Measurements from ENCODE around the gene KCNQ2.

KCNQ2 gene

GRCh38 chr20:63359937-63360849, 112.3 kb downstream of the KCNQ2 start:
- Histone ChIP-seq H3K27me3 (ENCODE audit: control insufficient read depth, insufficient read depth, low read length) (peaks cover 18% of the 10 kb centered on the region), H3K27ac (ENCODE audit: low read depth, low read length) (no peak overlapping the region), H3K36me3 (ENCODE audit: control insufficient read depth, insufficient read depth, low read length) (no peaks in the 10 kb centered on the region), H3K4me3 (ENCODE audit: low read length) (no peak overlapping the region), H3K4me1 (ENCODE audit: control insufficient read depth, insufficient read depth, low read length) (no peaks in the 10 kb centered on the region), H3K9ac (ENCODE audit: low read length) (no peak overlapping the region)

GRCh38 chr20:63359164-63359934, 113.1 kb downstream of the KCNQ2 start:
- no peak overlapping the region for H3K27ac ChIP-seq (ENCODE audit: low read depth, low read length)
- no peaks in the 10 kb centered on the region for H3K36me3 ChIP-seq (ENCODE audit: control insufficient read depth, insufficient read depth, low read length)
- H3K4me1 ChIP-seq (ENCODE audit: control insufficient read depth, insufficient read depth, low read length), result no peaks in the 10 kb centered on the region
- H3K9ac ChIP-seq (ENCODE audit: low read length), result no peak overlapping the region
- H3K27me3 ChIP-seq (ENCODE audit: control insufficient read depth, insufficient read depth, low read length), result peaks cover 18% of the 10 kb centered on the region
- no peak overlapping the region for H3K4me3 ChIP-seq (ENCODE audit: low read length)

- H3K36me3 ChIP-seq (ENCODE audit: control insufficient read depth, insufficient read depth, low read length), result no peaks in the 10 kb centered on the region
- H3K4me1 ChIP-seq (ENCODE audit: control insufficient read depth, insufficient read depth, low read length), result no peaks in the 10 kb centered on the region
- no peak overlapping the region for H3K9ac ChIP-seq (ENCODE audit: low read length)
- no peak overlapping the region for H3K4me3 ChIP-seq (ENCODE audit: low read length)
- H3K27me3 ChIP-seq (ENCODE audit: control insufficient read depth, insufficient read depth, low read length), result peaks cover 16% of the 10 kb centered on the region
- H3K27ac ChIP-seq (ENCODE audit: low read depth, low read length), result no peak overlapping the region
Measured at GRCh38 chr20:63357921-63358905, 114.2 kb downstream of the KCNQ2 start.

GRCh38 chr20:63356931-63357879, 115.2 kb downstream of the KCNQ2 start:
- no peaks in the 10 kb centered on the region for H3K36me3 ChIP-seq (ENCODE audit: control insufficient read depth, insufficient read depth, low read length)
- no peak overlapping the region for H3K27ac ChIP-seq (ENCODE audit: low read depth, low read length)
- H3K4me3 ChIP-seq (ENCODE audit: low read length), result no peak overlapping the region
- peaks cover 12% of the 10 kb centered on the region for H3K27me3 ChIP-seq (ENCODE audit: control insufficient read depth, insufficient read depth, low read length)
- no peaks in the 10 kb centered on the region for H3K4me1 ChIP-seq (ENCODE audit: control insufficient read depth, insufficient read depth, low read length)
- no peak overlapping the region for H3K9ac ChIP-seq (ENCODE audit: low read length)

GRCh38 chr20:63356511-63356910, 115.9 kb downstream of the KCNQ2 start:
- H3K36me3 ChIP-seq (ENCODE audit: control insufficient read depth, insufficient read depth, low read length), result no peaks in the 10 kb centered on the region
- no peak overlapping the region for H3K4me3 ChIP-seq (ENCODE audit: low read length)
- H3K27ac ChIP-seq (ENCODE audit: low read depth, low read length), result no peak overlapping the region
- peaks cover 12% of the 10 kb centered on the region for H3K27me3 ChIP-seq (ENCODE audit: control insufficient read depth, insufficient read depth, low read length)
- H3K4me1 ChIP-seq (ENCODE audit: control insufficient read depth, insufficient read depth, low read length), result no peaks in the 10 kb centered on the region
- no peak overlapping the region for H3K9ac ChIP-seq (ENCODE audit: low read length)

GRCh38 chr20:63355781-63356295, 116.6 kb downstream of the KCNQ2 start:
- H3K27me3 ChIP-seq (ENCODE audit: control insufficient read depth, insufficient read depth, low read length), result peaks cover 12% of the 10 kb centered on the region
- no peaks in the 10 kb centered on the region for H3K36me3 ChIP-seq (ENCODE audit: control insufficient read depth, insufficient read depth, low read length)
- H3K4me3 ChIP-seq (ENCODE audit: low read length), result no peak overlapping the region
- no peaks in the 10 kb centered on the region for H3K4me1 ChIP-seq (ENCODE audit: control insufficient read depth, insufficient read depth, low read length)
- H3K27ac ChIP-seq (ENCODE audit: low read depth, low read length), result no peak overlapping the region
- no peak overlapping the region for H3K9ac ChIP-seq (ENCODE audit: low read length)

GRCh38 chr20:63354636-63355350, 117.7 kb downstream of the KCNQ2 start:
- no peak overlapping the region for H3K9ac ChIP-seq (ENCODE audit: low read length)
- H3K36me3 ChIP-seq (ENCODE audit: control insufficient read depth, insufficient read depth, low read length), result no peaks in the 10 kb centered on the region
- H3K27ac ChIP-seq (ENCODE audit: low read depth, low read length), result no peak overlapping the region
- H3K4me3 ChIP-seq (ENCODE audit: low read length), result no peak overlapping the region
- H3K27me3 ChIP-seq (ENCODE audit: control insufficient read depth, insufficient read depth, low read length), result peaks cover 4% of the 10 kb centered on the region
- no peaks in the 10 kb centered on the region for H3K4me1 ChIP-seq (ENCODE audit: control insufficient read depth, insufficient read depth, low read length)

- Histone ChIP-seq H3K4me3 (ENCODE audit: low read length) (no peak overlapping the region), H3K9ac (ENCODE audit: low read length) (no peak overlapping the region), H3K36me3 (ENCODE audit: control insufficient read depth, insufficient read depth, low read length) (no peaks in the 10 kb centered on the region), H3K27me3 (ENCODE audit: control insufficient read depth, insufficient read depth, low read length) (peaks cover 3% of the 10 kb centered on the region), H3K4me1 (ENCODE audit: control insufficient read depth, insufficient read depth, low read length) (no peaks in the 10 kb centered on the region), H3K27ac (ENCODE audit: low read depth, low read length) (no peak overlapping the region)
Measured at GRCh38 chr20:63352811-63353221, 119.6 kb downstream of the KCNQ2 start.

GRCh38 chr20:63351811-63352591, 120.5 kb downstream of the KCNQ2 start:
- H3K4me1 ChIP-seq (ENCODE audit: control insufficient read depth, insufficient read depth, low read length), result no peaks in the 10 kb centered on the region
- no peak overlapping the region for H3K9ac ChIP-seq (ENCODE audit: low read length)
- peaks cover 3% of the 10 kb centered on the region for H3K27me3 ChIP-seq (ENCODE audit: control insufficient read depth, insufficient read depth, low read length)
- no peak overlapping the region for H3K27ac ChIP-seq (ENCODE audit: low read depth, low read length)
- H3K4me3 ChIP-seq (ENCODE audit: low read length), result no peak overlapping the region
- H3K36me3 ChIP-seq (ENCODE audit: control insufficient read depth, insufficient read depth, low read length), result no peaks in the 10 kb centered on the region

GRCh38 chr20:63351326-63351700, 121.1 kb downstream of the KCNQ2 start:
- Histone ChIP-seq H3K4me3 (ENCODE audit: low read length) (no peak overlapping the region), H3K27me3 (ENCODE audit: control insufficient read depth, insufficient read depth, low read length) (peaks cover 3% of the 10 kb centered on the region)

More at GRCh38 chr20:63351326-63351700, 121.1 kb downstream of the KCNQ2 start:
- Histone ChIP-seq H3K4me1 (ENCODE audit: control insufficient read depth, insufficient read depth, low read length) (no peaks in the 10 kb centered on the region), H3K9ac (ENCODE audit: low read length) (no peak overlapping the region), H3K36me3 (ENCODE audit: control insufficient read depth, insufficient read depth, low read length) (no peaks in the 10 kb centered on the region), H3K27ac (ENCODE audit: low read depth, low read length) (no peak overlapping the region)
